ENCODE measurements around the gene UCMA.
"Not testable (repeated sequence)": the region's sequence is repeated elsewhere in the genome, so short reads cannot be mapped to it uniquely, and the experiment has no call there.

The UCMA gene

GRCh38 chr10:13234172-13234571 is at the start of gene UCMA:
TSS of gene UCMA (minus strand) at chr10:13234374. CDS start at chr10:13234258, 116 bp downstream.
- DNase-seq (ENCODE audit: insufficient read length, low spot score) (no peak), FAIRE-seq (no peak)

DNA sequence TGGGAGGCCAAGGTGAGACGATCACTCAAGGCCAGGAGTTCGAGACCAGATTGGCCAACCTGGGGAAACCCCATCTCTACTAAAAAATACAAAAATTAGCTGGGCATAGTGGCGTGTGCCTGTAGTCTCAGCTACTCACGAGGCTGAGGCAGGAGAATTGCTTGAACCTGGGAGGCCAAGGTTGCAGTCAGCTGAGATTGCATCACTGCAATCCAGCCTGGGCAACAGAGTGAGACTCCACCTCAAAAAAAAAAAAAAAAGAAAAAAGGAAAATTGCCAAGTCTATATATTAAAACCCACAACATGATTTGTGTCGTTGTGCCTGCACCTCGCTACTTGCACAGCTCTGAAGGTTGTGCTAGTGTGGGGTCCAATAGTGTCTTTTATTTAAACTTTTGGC is 48.2 kb upstream of the UCMA start:
- not testable (repeated sequence) for DNase-seq (ENCODE audit: insufficient read length, low spot score); FAIRE-seq

DNA sequence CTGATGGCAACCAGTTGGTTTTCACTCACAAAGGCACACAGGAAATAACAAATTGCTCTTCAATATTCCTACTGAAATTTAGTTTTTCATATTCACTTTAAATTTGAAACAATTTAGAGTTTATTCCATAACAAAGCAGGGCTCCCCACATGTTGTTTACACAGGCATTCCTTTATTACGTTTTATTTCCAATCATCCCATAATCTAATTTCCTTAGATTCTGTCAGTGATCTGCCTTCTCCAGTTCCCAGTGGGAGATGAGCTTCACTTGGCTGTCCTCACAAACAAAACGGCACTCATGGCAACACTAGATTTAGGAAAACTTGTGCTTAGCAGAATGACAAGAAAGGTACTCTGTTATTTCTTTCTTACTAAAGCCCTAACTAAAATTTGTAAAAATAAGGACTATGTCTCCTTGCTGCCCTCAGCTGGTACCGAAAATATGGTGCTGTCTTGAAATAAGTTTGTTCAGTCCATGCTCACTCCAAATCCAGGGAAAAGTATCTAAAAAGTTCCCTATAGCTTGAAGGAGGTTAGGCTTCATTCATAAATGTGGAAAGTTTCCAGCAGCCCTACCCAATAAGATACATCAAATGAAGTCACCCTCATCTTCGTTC is 42.7 kb upstream of the UCMA start:
- no peak for DNase-seq (ENCODE audit: insufficient read length, low spot score)
- FAIRE-seq: no peak

DNA sequence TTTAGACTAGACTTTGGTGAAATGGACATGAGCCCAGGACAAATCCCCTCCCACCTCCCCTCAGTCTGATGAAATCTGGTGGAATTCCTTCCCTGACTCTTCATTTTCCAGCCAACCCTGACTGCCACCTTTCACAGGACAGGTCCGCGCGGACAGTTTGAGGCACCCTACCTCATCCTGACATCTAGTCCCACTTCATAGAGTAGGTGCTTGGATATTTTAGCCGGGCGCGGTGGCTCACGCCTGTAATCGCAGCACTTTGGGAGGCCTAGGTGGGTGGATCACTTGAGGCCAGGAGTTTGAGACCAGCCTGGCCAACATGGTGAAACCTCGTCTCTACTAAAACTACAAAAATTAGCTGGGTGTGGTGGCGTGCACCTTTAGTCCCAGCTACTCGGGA is 42.0 kb upstream of the UCMA start:
- not testable (repeated sequence) for FAIRE-seq; DNase-seq (ENCODE audit: insufficient read length, low spot score)

GRCh38 chr10:13272164-13272571 is 38.0 kb upstream of the UCMA start:
- no peak for FAIRE-seq
- DNase-seq (ENCODE audit: insufficient read length, low spot score): no peak

DNA sequence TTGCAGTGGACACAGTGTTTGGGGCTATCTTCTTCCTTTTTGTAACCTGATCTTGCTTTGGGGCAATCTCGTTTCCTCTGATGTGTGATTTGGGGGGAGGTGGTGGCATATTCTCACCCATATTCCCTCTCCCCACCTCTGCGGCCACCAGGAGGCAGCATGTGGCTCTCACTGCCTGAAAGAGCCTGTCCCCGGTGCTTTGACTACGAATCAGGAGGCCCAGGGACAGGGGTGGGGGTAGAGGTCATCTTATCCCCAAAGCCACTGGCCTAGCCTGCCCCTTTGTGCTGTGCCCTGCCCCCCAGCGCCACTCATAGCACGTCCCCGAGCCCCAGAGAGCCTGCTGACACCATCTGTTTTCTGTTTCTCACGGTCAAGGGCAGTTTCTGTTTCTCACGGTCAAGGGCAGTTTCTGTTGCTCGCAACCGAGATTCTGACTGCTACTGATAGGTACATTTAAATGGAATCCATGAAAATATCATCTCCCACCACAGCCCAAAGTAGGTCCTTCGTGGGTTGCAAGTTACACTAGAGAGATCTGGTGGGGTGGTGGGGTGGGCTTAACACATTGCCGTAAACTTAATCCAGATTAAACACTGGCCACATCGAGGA is 37.5 kb upstream of the UCMA start:
- no peak for FAIRE-seq
- peak; percentile 10 for DNase-seq (ENCODE audit: insufficient read length, low spot score)

DNA sequence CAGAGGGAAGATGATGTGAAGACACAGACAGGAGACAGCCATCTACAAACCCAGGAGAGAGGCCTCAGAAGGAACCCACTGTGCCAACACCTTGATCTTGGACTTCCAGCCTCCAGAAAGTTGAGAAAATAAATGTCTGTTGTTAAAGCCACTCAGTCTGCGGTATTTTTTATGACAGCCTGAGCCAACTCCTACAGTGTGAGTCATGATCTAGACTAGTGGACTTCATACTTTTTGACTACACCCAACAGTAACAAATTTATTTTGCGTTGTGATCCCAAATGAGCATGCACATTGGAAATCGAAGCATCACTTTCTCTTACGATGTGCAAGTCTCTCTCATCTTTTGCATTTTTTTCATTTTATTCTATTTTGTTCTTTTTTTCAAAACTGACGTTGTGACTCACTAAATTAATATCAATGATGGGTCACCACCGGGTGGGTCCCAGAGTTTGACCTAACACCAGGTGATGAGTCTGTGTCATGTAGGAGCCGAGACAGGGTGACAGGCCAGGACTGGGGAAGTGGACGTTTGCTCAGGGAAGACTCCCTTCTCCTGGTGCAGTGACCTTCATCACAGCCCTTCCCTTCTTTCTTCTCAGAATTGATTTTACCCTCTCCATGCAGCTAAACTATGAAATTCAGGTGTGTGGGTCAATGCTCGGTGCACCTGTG is 36.8 kb upstream of the UCMA start:
- FAIRE-seq (no peak), DNase-seq (ENCODE audit: insufficient read length, low spot score) (no peak)

- DNase-seq (ENCODE audit: insufficient read length, low spot score) (no peak), FAIRE-seq (no peak)
Measured at GRCh38 chr10:13268841-13269240, 34.7 kb upstream of the UCMA start.

GRCh38 chr10:13268310-13268709 is 34.1 kb upstream of the UCMA start:
- FAIRE-seq (no peak), DNase-seq (ENCODE audit: insufficient read length, low spot score) (no peak)

- no peak for FAIRE-seq
Measured at GRCh38 chr10:13263591-13263990, 29.4 kb upstream of the UCMA start.

GRCh38 chr10:13262433-13262832 is 28.3 kb upstream of the UCMA start:
- no peak for DNase-seq (ENCODE audit: insufficient read length, low spot score)
- FAIRE-seq: no peak

More at GRCh38 chr10:13263591-13263990, 29.4 kb upstream of the UCMA start:
- no peak for DNase-seq (ENCODE audit: insufficient read length, low spot score)

DNA sequence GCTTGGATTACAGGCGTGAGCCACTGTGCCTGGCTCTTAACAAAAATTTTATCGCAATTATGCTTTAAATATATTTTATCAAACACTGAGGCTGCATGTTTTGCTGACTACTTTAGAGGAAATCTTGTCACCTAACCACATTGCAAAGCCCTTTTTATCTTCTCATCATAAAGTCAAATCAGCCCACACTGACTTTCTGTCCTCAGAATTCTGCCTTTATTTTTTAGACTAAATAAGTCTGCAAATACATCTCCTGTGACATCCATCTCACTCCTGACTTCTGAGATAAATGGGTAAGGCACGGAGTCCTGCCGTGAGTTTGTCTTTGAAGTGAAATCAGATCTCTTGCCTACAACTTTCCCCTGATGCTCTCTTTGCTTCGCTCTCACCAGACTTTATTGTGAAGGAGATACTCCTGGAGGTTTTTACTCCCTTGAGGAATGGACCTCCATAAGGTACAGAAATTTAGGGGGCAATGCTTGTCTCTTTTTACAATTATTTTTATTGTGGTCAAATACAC is 23.5 kb upstream of the UCMA start:
- FAIRE-seq: no peak
- DNase-seq (ENCODE audit: insufficient read length, low spot score): no peak

GRCh38 chr10:13256627-13257026 is 22.5 kb upstream of the UCMA start:
- no peak for FAIRE-seq
- DNase-seq (ENCODE audit: insufficient read length, low spot score): no peak

- DNase-seq (ENCODE audit: insufficient read length, low spot score) (no peak), FAIRE-seq (no peak)
Measured at GRCh38 chr10:13253726-13254125, 19.6 kb upstream of the UCMA start.

- FAIRE-seq (no peak), DNase-seq (ENCODE audit: insufficient read length, low spot score) (no peak)
Measured at GRCh38 chr10:13247784-13248183, 13.6 kb upstream of the UCMA start.

- DNase-seq (ENCODE audit: insufficient read length, low spot score) (no peak), FAIRE-seq (no peak)
Measured at GRCh38 chr10:13247246-13247645, 13.1 kb upstream of the UCMA start.

DNA sequence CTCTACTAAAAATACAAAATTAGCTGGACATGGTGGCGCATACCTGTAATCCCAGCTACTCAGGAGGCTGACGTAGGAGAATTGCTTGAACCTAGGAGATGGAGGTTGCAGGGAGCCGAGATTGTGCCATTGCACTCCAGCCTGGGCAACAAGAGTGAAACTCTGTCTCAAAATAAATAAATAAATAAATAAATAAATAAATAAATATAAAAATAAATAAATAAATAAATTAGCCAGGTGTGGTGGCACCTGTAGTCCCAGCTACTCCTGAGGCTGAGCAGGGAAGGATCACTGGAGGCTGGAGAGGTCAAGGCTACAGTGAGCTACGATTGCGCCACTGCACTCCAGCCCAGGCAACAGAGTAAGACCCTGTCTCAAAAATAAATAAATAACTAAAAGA is 8.1 kb upstream of the UCMA start:
- FAIRE-seq; DNase-seq (ENCODE audit: insufficient read length, low spot score): not testable (repeated sequence)

DNA sequence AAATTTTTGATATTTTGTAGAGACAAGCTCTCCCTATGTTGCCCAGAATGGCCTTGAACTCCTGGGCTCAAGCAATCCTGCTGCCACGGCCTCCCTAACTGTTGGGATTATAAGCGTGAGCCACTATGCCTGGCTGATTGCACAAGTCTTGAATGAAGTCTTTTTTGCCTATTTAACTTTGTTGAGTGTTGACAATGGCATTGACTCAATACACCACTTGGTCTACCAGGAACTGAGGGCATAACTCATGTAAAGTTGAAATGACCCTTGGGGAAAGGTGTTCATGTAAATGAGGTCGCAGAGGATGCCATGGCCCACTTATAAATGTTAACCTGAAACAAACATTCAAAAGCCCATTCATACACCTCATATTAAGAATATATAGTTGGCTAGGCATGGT is 7.4 kb upstream of the UCMA start:
- FAIRE-seq (no peak), DNase-seq (ENCODE audit: insufficient read length, low spot score) (no peak)

GRCh38 chr10:13239923-13240322 is 5.7 kb upstream of the UCMA start:
- FAIRE-seq (no peak), DNase-seq (ENCODE audit: insufficient read length, low spot score) (no peak)

- FAIRE-seq (no peak), DNase-seq (ENCODE audit: insufficient read length, low spot score) (no peak)
Measured at GRCh38 chr10:13238271-13239077, 4.3 kb upstream of the UCMA start.

GRCh38 chr10:13236638-13237037 is 2.5 kb upstream of the UCMA start:
- no peak for DNase-seq (ENCODE audit: insufficient read length, low spot score)
- FAIRE-seq: no peak

Measured in HTR-8/SVneo (cell line).